Measurements from ENCODE around the gene CDX2.

DNA sequence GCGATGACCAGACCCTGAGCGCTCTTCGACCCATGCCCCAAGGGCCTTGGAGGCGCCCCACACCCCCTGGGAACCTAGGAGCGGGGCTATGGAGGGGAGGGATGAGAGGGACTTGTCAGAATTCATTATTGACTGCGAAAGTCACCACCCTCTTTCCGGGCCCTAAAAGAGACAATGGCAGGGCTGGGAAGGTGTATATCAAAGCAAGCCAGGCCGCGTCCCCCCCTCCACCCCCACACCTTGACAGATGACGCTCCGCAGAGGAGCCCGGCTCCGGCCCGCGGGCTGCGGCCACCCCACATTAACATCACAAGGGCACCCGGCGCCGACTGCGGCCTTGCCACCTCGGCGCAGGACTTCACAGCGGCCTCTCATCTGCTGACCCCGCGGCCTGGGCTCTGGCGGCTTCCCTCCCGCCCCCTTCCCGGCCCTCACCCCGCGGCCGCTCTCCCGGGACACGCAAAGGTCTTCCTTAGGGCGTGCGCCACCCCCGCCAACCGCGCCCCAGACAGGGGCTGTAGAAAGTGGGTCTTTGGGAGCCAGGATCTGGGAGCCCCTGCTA is 2.4 kb downstream of the CDX2 start:
- TF ChIP-seq CTCF (IDR thresholded peaks at IDR 0.05) = no peak
- no peak for TF ChIP-seq POLR2A (IDR thresholded peaks at IDR 0.05; ENCODE audit: low read depth)

Data from esophagus muscularis mucosa (tissue), 3 donors.